ENCODE results near the gene TLX1. TPM values are rescaled to one million over a fixed set of nuclear protein-coding genes. Genes with fewer than 3 reads are reported as not detected.

Gene TLX1
- total RNA-seq, 1 donor, result not detected

GRCh38 chr10:101141616-101142532 is 10.8 kb downstream of the TLX1 start:
- H4K20me1 ChIP-seq (ENCODE audit: insufficient read depth, low read length), result no peaks in the 10 kb centered on the region
- H3K4me1 ChIP-seq (ENCODE audit: insufficient read depth, low read length), result peaks cover 7% of the 10 kb centered on the region
- no peaks in the 10 kb centered on the region for H3K79me2 ChIP-seq (ENCODE audit: insufficient read depth, low read length)
- H2AFZ ChIP-seq (ENCODE audit: low read length), result peak overlapping the region; percentile 60
- peak overlapping the region; percentile 20 for H3K4me3 ChIP-seq (ENCODE audit: insufficient read depth, low read length)
- H3K27ac ChIP-seq (ENCODE audit: low read depth, low read length), result no peak overlapping the region
- peak; percentile 98 for DNase-seq (ENCODE audit: insufficient read length, low spot score, missing footprints)
- H3K36me3 ChIP-seq (ENCODE audit: insufficient read depth, low read length), result no peaks in the 10 kb centered on the region
- TF ChIP-seq CTCF (IDR thresholded peaks at IDR 0.05; ENCODE audit: extremely low read depth, low read depth, low read length), result peak; percentile 98
- H3K27me3 ChIP-seq (ENCODE audit: insufficient read depth, low read length), result peaks cover 87% of the 10 kb centered on the region
- H3K4me2 ChIP-seq (ENCODE audit: insufficient read depth, low read length), result peak overlapping the region; percentile 75
- H3K9me3 ChIP-seq (ENCODE audit: low read depth, low read length), result no peaks in the 10 kb centered on the region

- Histone ChIP-seq H3K9me3 (ENCODE audit: low read depth, low read length) (no peaks in the 10 kb centered on the region), H3K79me2 (ENCODE audit: insufficient read depth, low read length) (no peaks in the 10 kb centered on the region), H4K20me1 (ENCODE audit: insufficient read depth, low read length) (no peaks in the 10 kb centered on the region), H3K27ac (ENCODE audit: low read depth, low read length) (no peak overlapping the region), H3K27me3 (ENCODE audit: insufficient read depth, low read length) (peaks cover 87% of the 10 kb centered on the region), H3K4me3 (ENCODE audit: insufficient read depth, low read length) (peak overlapping the region; percentile 20), H3K4me1 (ENCODE audit: insufficient read depth, low read length) (peaks cover 7% of the 10 kb centered on the region), H2AFZ (ENCODE audit: low read length) (peak overlapping the region; percentile 62), H3K4me2 (ENCODE audit: insufficient read depth, low read length) (peak overlapping the region; percentile 75), H3K36me3 (ENCODE audit: insufficient read depth, low read length) (no peaks in the 10 kb centered on the region)
- no peak for DNase-seq (ENCODE audit: insufficient read length, low spot score, missing footprints)
- TF ChIP-seq CTCF (IDR thresholded peaks at IDR 0.05; ENCODE audit: extremely low read depth, low read depth, low read length), result no peak
These were observed 11.6 kb downstream of the TLX1 start for GRCh38 chr10:101142533-101143344.

- no peaks in the 10 kb centered on the region for H4K20me1 ChIP-seq (ENCODE audit: insufficient read depth, low read length)
- peaks cover 86% of the 10 kb centered on the region for H3K27me3 ChIP-seq (ENCODE audit: insufficient read depth, low read length)
- peak overlapping the region; percentile 40 for H3K4me2 ChIP-seq (ENCODE audit: insufficient read depth, low read length)
- H3K79me2 ChIP-seq (ENCODE audit: insufficient read depth, low read length), result no peaks in the 10 kb centered on the region
- H3K36me3 ChIP-seq (ENCODE audit: insufficient read depth, low read length), result no peaks in the 10 kb centered on the region
- no peak overlapping the region for H3K27ac ChIP-seq (ENCODE audit: low read depth, low read length)
- H2AFZ ChIP-seq (ENCODE audit: low read length), result peak overlapping the region; percentile 62
- no peak overlapping the region for H3K4me3 ChIP-seq (ENCODE audit: insufficient read depth, low read length)
- no peaks in the 10 kb centered on the region for H3K9me3 ChIP-seq (ENCODE audit: low read depth, low read length)
- peak; percentile 94 for DNase-seq (ENCODE audit: insufficient read length, low spot score, missing footprints)
- TF ChIP-seq CTCF (IDR thresholded peaks at IDR 0.05; ENCODE audit: extremely low read depth, low read depth, low read length), result no peak
- peaks cover 7% of the 10 kb centered on the region for H3K4me1 ChIP-seq (ENCODE audit: insufficient read depth, low read length)
These were observed 12.2 kb downstream of the TLX1 start for GRCh38 chr10:101143345-101143630.

GRCh38 chr10:101144053-101144452 is 13.0 kb downstream of the TLX1 start:
- no peaks in the 10 kb centered on the region for H3K36me3 ChIP-seq (ENCODE audit: insufficient read depth, low read length)
- no peak for TF ChIP-seq CTCF (IDR thresholded peaks at IDR 0.05; ENCODE audit: extremely low read depth, low read depth, low read length)
- peaks cover 85% of the 10 kb centered on the region for H3K27me3 ChIP-seq (ENCODE audit: insufficient read depth, low read length)
- H3K4me2 ChIP-seq (ENCODE audit: insufficient read depth, low read length), result no peak overlapping the region
- H3K79me2 ChIP-seq (ENCODE audit: insufficient read depth, low read length), result no peaks in the 10 kb centered on the region
- H3K27ac ChIP-seq (ENCODE audit: low read depth, low read length), result no peak overlapping the region
- H4K20me1 ChIP-seq (ENCODE audit: insufficient read depth, low read length), result no peaks in the 10 kb centered on the region
- no peak overlapping the region for H3K4me3 ChIP-seq (ENCODE audit: insufficient read depth, low read length)
- H3K4me1 ChIP-seq (ENCODE audit: insufficient read depth, low read length), result peaks cover 7% of the 10 kb centered on the region
- H3K9me3 ChIP-seq (ENCODE audit: low read depth, low read length), result no peaks in the 10 kb centered on the region
- no peak overlapping the region for H2AFZ ChIP-seq (ENCODE audit: low read length)
- DNase-seq (ENCODE audit: insufficient read length, low spot score, missing footprints), result peak; percentile 60
